Loucy (cell line): ENCODE data around the gene OLAH.

ENCODE experiments used
- H2AFZ ChIP-seq: fragments of 200-600 bp; sonication (generic); 2 replicates; pipeline ENCODE4 v1.6.0; 2016; ENCODE audit warnings: antibody characterized with exemption, mild to moderate bottlenecking, low read length, moderate library complexity
- H3F3A ChIP-seq: fragments of 200-600 bp; 2 replicates; pipeline ENCODE4 v1.6.0; 2016; ENCODE audit warnings: antibody characterized with exemption, low read depth, mild to moderate bottlenecking
- H3K27me3 ChIP-seq: fragments of 200-600 bp; sonication (generic); 2 replicates; pipeline ENCODE4 v1.6.1; 2014; ENCODE audit warnings: low read length, mild to moderate bottlenecking; ENCODE audit not compliant: insufficient read depth, poor library complexity, severe bottlenecking
- H3K36me3 ChIP-seq: fragments of 200-600 bp; sonication (generic); 2 replicates; pipeline ENCODE4 v1.6.1; 2016; ENCODE audit warnings: low read length; ENCODE audit not compliant: insufficient read depth
- H3K4me1 ChIP-seq: fragments of 200-600 bp; sonication (generic); 2 replicates; pipeline ENCODE4 v1.5.1; 2014; ENCODE audit warnings: low read length, mild to moderate bottlenecking; ENCODE audit not compliant: insufficient read depth, poor library complexity, severe bottlenecking
- H3K4me2 ChIP-seq: fragments of 200-600 bp; sonication (generic); 2 replicates; pipeline ENCODE4 v1.6.0; 2014; ENCODE audit warnings: antibody characterized with exemption, low read length, low read depth, mild to moderate bottlenecking; ENCODE audit not compliant: poor library complexity, severe bottlenecking
- H3K4me3 ChIP-seq: fragments of 200-600 bp; sonication (generic); 2 replicates; pipeline ENCODE4 v1.5.1; 2014; ENCODE audit warnings: low read length, mild to moderate bottlenecking, mixed read lengths; ENCODE audit not compliant: poor library complexity, severe bottlenecking
- H3K79me2 ChIP-seq: fragments of 200-600 bp; sonication (generic); 2 replicates; pipeline ENCODE4 v1.6.1; 2014; ENCODE audit warnings: low read length; ENCODE audit not compliant: insufficient read depth
- H3K9ac ChIP-seq: fragments of 200-600 bp; sonication (generic); 2 replicates; pipeline ENCODE4 v1.6.0; 2014; ENCODE audit warnings: mild to moderate bottlenecking, low read depth, low read length, moderate library complexity; ENCODE audit not compliant: poor library complexity, severe bottlenecking
- H3K9me2 ChIP-seq: fragments of 200-600 bp; sonication (generic); replicated peaks from 2 replicates; pipeline ENCODE4 v1.6.1; 2016; ENCODE audit warnings: low read depth, low read length, mixed read lengths
- H3K9me3 ChIP-seq: fragments of 200-600 bp; sonication (generic); 2 replicates; pipeline ENCODE4 v1.6.1; 2014; ENCODE audit warnings: mild to moderate bottlenecking, antibody characterized with exemption, low read length, low read depth; ENCODE audit not compliant: insufficient read depth
- H4K20me1 ChIP-seq: fragments of 200-600 bp; sonication (generic); 2 replicates; pipeline ENCODE4 v1.6.0; 2014; ENCODE audit warnings: antibody characterized with exemption, low read length, mild to moderate bottlenecking; ENCODE audit not compliant: insufficient read depth, poor library complexity, severe bottlenecking
- CTCF ChIP-seq: fragments of 200-600 bp; sonication (generic); conservative IDR thresholded peaks from 2 replicates; pipeline ENCODE4 v1.5.1; 2014; ENCODE audit warnings: mild to moderate bottlenecking, antibody characterized with exemption, low read length
- EZH2phosphoT487 ChIP-seq: fragments of 200-600 bp; IDR thresholded peaks from 2 replicates; pipeline ENCODE4 v1.6.1; 2018; ENCODE audit warnings: antibody characterized with exemption, mild to moderate bottlenecking, moderate library complexity, borderline replicate concordance

The OLAH gene

GRCh38 chr10:15052121-15052520 is 8.4 kb downstream of the OLAH start:
- H3K27me3 ChIP-seq, result no peaks in the 10 kb centered on the region
- no peak overlapping the region for H3K4me3 ChIP-seq
- no peaks in the 10 kb centered on the region for H3K79me2 ChIP-seq
- H3K36me3 ChIP-seq, result no peaks in the 10 kb centered on the region
- TF ChIP-seq CTCF (no peak), EZH2phosphoT487 (no peak)
- no peaks in the 10 kb centered on the region for H4K20me1 ChIP-seq
- no peak overlapping the region for H2AFZ ChIP-seq
- H3K4me2 ChIP-seq, result no peak overlapping the region
- H3K4me1 ChIP-seq, result no peaks in the 10 kb centered on the region
- H3K9me3 ChIP-seq, result no peaks in the 10 kb centered on the region
- no peaks in the 10 kb centered on the region for H3F3A ChIP-seq
- H3K9me2 ChIP-seq, result no peaks in the 10 kb centered on the region
- H3K9ac ChIP-seq, result no peak overlapping the region

- no peaks in the 10 kb centered on the region for H3K27me3 ChIP-seq
These were observed 9.3 kb downstream of the OLAH start for GRCh38 chr10:15053061-15053460.

DNA sequence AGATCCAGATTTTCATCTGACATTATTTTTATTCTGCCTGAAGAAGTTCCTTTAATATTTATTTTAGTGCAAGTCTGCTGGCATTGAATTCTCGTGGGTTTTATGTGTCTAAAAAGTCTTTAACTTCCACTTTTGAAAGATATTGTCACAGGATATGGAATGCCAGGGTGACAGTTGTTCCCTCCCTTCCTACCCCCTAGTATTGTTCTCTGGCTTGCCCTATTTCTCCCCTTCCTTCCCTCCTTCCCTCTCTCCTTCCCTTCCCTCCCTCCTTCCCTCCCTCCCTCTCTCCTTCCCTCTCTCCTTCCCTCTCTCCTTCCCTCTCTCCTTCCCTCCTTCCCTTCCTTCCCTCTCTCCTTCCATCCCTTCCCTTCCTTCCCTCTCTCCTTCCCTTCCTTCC is 14.9 kb downstream of the OLAH start:
- Histone ChIP-seq H3K36me3 (no peaks in the 10 kb centered on the region), H3K4me3 (no peak overlapping the region), H3K79me2 (no peaks in the 10 kb centered on the region), H3K4me1 (no peaks in the 10 kb centered on the region), H3K27me3 (no peaks in the 10 kb centered on the region), H3K9me2 (no peaks in the 10 kb centered on the region), H2AFZ (no peak overlapping the region), H4K20me1 (no peaks in the 10 kb centered on the region), H3K4me2 (no peak overlapping the region), H3K9me3 (peaks cover 9% of the 10 kb centered on the region; the same call in 1 of the 2 replicates), H3K9ac (no peak overlapping the region), H3F3A (no peaks in the 10 kb centered on the region)
- TF ChIP-seq EZH2phosphoT487 (no peak), CTCF (no peak)

More at GRCh38 chr10:15053061-15053460, 9.3 kb downstream of the OLAH start:
- no peaks in the 10 kb centered on the region for H3K79me2 ChIP-seq
- no peaks in the 10 kb centered on the region for H3F3A ChIP-seq
- H3K9me2 ChIP-seq, result no peaks in the 10 kb centered on the region
- TF ChIP-seq EZH2phosphoT487 (no peak), CTCF (no peak)
- no peaks in the 10 kb centered on the region for H3K36me3 ChIP-seq
- H2AFZ ChIP-seq, result no peak overlapping the region
- H3K4me2 ChIP-seq, result no peak overlapping the region
- no peak overlapping the region for H3K9ac ChIP-seq
- H3K4me1 ChIP-seq, result no peaks in the 10 kb centered on the region
- no peak overlapping the region for H3K4me3 ChIP-seq
- H4K20me1 ChIP-seq, result no peaks in the 10 kb centered on the region
- H3K9me3 ChIP-seq, result no peaks in the 10 kb centered on the region
